Natural killer cell (primary cell): ENCODE data around the gene IQCM. TPM values are rescaled to one million over a fixed set of nuclear protein-coding genes. Genes with fewer than 3 reads are reported as not detected.

Source experiments
- ATAC-seq, 3 donors: fragments of 150-1000 bp in 2 of 3; fragments of 200-7000 bp in 1 of 3; cut with Tn5 transposase; 1 replicate in 1 of 3; 2 replicates in 2 of 3; pipeline ENCODE4 v1.10.0; 2021; ENCODE audit warnings: mild to moderate bottlenecking in 2 of 3, moderate library complexity in 2 of 3
- DNase-seq, 2 donors: peaks; one replicate each; pipeline versions ENCODE4 v3.0.0 to v3.0.0-alpha.2; 2013 to 2021; ENCODE audit warnings: mixed read lengths in 1 of 2
- H3K27ac ChIP-seq: one replicate; pipeline ENCODE4 v1.5.1; 2013; ENCODE audit warnings: mild to moderate bottlenecking, low read length
- H3K27me3 ChIP-seq: one replicate; pipeline ENCODE4 v1.6.1; 2013; ENCODE audit warnings: low read length; ENCODE audit not compliant: control insufficient read depth, insufficient read depth
- H3K36me3 ChIP-seq: one replicate; pipeline ENCODE4 v1.6.1; 2013; ENCODE audit warnings: low read length; ENCODE audit not compliant: control insufficient read depth, insufficient read depth
- H3K4me1 ChIP-seq: one replicate; pipeline ENCODE4 v1.6.1; 2013; ENCODE audit warnings: low read length; ENCODE audit not compliant: control insufficient read depth, insufficient read depth
- H3K4me3 ChIP-seq: one replicate; pipeline ENCODE4 v1.5.1; 2013; ENCODE audit warnings: low read length
- H3K9me3 ChIP-seq: one replicate; pipeline ENCODE4 v1.6.1; 2013; ENCODE audit warnings: low read length; ENCODE audit not compliant: control insufficient read depth, insufficient read depth
- H3K27ac Mint-ChIP-seq, 2 donors: one replicate each; pipeline ENCODE4 v1.8.0; 2022; ENCODE audit warnings: mild to moderate bottlenecking in 2 of 2, mixed read lengths in 2 of 2, moderate library complexity in 1 of 2
- H3K27me3 Mint-ChIP-seq, 2 donors: one replicate each; pipeline ENCODE4 v1.8.0; 2022; ENCODE audit warnings: low read depth in 2 of 2, mixed read lengths in 2 of 2
- H3K36me3 Mint-ChIP-seq: one replicate; pipeline ENCODE4 v1.8.0; 2022; ENCODE audit warnings: mixed read lengths
- H3K4me1 Mint-ChIP-seq, 2 donors: one replicate each; pipeline ENCODE4 v1.8.0; 2022; ENCODE audit warnings: mixed read lengths in 2 of 2
- H3K4me3 Mint-ChIP-seq: one replicate; pipeline ENCODE4 v1.8.0; 2022; ENCODE audit warnings: mild to moderate bottlenecking, moderate library complexity, mixed read lengths
- H3K9me3 Mint-ChIP-seq, 2 donors: one replicate each; pipeline ENCODE4 v1.8.0; 2022; ENCODE audit warnings: mixed read lengths in 2 of 2
- WGBS: methylation state at CpG from one replicate; pipeline ENCODE4 v1.1.7; 2013; ENCODE audit warnings: missing lambda C conversion rate; ENCODE audit not compliant: insufficient coverage; 5-methylcytosine and 5-hydroxymethylcytosine counted together
- intact Hi-C: fragments of 100-400 bp; cut with micrococcal nuclease; formaldehyde crosslinking; loops from one replicate; pipeline ENCODE4 v1.14.2; 2022
- total RNA-seq, 4 donors: library from RNA; stranded (reverse); fragments of 120-200 nt in 1 of 4; gene quantifications; one replicate each; pipeline versions ENCODE4 v1.2.3 to v1.2.4, GENCODE V29; 2013 to 2022
- TF ChIP-seq, protein P1 (sequence below): fragments of 200-600 bp; IDR thresholded peaks from one replicate; pipeline ENCODE4 v1.8.0; 2022; ENCODE audit warnings: antibody characterized with exemption

The IQCM gene
- total RNA-seq, 3 donors from 2014 or later (not counting 1 experiment from before 2014, with no cell fraction given): not detected

DNA sequence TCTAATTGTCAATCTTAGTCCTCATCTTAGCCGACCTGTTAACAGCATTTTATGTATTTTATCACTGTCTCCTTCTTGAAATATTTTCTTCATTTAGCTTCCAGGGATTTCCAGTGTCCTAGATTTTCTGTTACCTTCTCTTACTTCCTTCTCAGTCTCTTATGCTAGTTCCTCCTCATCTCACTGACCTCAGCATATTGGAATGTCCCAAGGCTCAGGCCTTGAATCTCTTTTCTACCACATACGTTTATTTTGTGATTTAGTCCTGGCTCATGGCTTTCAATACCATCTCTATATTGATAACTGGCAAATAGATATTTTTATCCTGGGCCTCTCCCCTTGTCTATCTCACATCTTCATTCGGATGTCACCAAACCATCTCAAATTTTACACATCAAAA is 61.1 kb downstream of the IQCM start:
- Histone ChIP-seq H3K36me3 (no peaks in the 10 kb centered on the region), H3K27ac (no peak overlapping the region), H3K4me1 (no peaks in the 10 kb centered on the region), H3K27me3 (no peaks in the 10 kb centered on the region), H3K9me3 (no peaks in the 10 kb centered on the region), H3K4me3 (no peak overlapping the region)
- H3K9me3 Mint-ChIP-seq: peaks cover 11 to 15% of the 10 kb centered on the region in 2 donors
- ATAC-seq: no peak
- no peak for DNase-seq
- H3K4me3 Mint-ChIP-seq: no peak overlapping the region
- H3K27me3 Mint-ChIP-seq: no peaks in the 10 kb centered on the region
- TF ChIP-seq, protein P1, sequence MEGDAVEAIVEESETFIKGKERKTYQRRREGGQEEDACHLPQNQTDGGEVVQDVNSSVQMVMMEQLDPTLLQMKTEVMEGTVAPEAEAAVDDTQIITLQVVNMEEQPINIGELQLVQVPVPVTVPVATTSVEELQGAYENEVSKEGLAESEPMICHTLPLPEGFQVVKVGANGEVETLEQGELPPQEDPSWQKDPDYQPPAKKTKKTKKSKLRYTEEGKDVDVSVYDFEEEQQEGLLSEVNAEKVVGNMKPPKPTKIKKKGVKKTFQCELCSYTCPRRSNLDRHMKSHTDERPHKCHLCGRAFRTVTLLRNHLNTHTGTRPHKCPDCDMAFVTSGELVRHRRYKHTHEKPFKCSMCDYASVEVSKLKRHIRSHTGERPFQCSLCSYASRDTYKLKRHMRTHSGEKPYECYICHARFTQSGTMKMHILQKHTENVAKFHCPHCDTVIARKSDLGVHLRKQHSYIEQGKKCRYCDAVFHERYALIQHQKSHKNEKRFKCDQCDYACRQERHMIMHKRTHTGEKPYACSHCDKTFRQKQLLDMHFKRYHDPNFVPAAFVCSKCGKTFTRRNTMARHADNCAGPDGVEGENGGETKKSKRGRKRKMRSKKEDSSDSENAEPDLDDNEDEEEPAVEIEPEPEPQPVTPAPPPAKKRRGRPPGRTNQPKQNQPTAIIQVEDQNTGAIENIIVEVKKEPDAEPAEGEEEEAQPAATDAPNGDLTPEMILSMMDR: no peak
- H3K36me3 Mint-ChIP-seq: no peaks in the 10 kb centered on the region
- intact Hi-C loops: no loop called here
- WGBS: 73% methylated on average over 3 of the region's 3 CpGs
- H3K4me1 Mint-ChIP-seq: no peaks in the 10 kb centered on the region
- H3K27ac Mint-ChIP-seq: no peak overlapping the region

DNA sequence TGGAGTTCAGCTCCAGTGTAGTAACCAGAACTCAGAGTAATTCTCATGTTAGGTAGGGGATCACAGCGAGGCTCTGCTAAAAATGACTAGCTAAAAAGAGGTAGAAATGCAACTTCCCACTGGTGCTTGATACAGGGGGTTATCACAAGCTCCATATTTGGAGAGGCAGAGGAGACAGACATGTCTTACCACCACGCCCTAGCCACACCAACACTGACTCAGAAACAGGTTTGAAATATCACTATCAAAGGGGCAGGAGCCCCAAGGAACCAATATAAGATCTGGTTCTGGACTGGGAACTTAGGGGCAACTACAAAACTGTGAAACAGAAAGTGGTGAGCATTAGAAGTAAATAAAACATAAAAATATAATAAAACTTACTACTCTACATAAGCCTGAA is 62.9 kb downstream of the IQCM start:
- intact Hi-C loops: no loop called here
- H3K36me3 ChIP-seq: no peaks in the 10 kb centered on the region
- no peaks in the 10 kb centered on the region for H3K27me3 ChIP-seq
- H3K4me3 Mint-ChIP-seq: no peak overlapping the region
- ATAC-seq (no peak), DNase-seq (no peak)
- no peaks in the 10 kb centered on the region for H3K36me3 Mint-ChIP-seq
- H3K9me3 ChIP-seq: no peaks in the 10 kb centered on the region
- H3K4me1 ChIP-seq: no peaks in the 10 kb centered on the region
- 53% methylated on average over 2 of the region's 2 CpGs for WGBS
- H3K27ac ChIP-seq: no peak overlapping the region
- H3K4me1 Mint-ChIP-seq: no peaks in the 10 kb centered on the region
- H3K27me3 Mint-ChIP-seq: no peaks in the 10 kb centered on the region
- no peak overlapping the region for H3K4me3 ChIP-seq
- TF ChIP-seq, protein P1: no peak
- no peak overlapping the region for H3K27ac Mint-ChIP-seq
- peaks cover 8 to 15% of the 10 kb centered on the region in 2 donors for H3K9me3 Mint-ChIP-seq

DNA sequence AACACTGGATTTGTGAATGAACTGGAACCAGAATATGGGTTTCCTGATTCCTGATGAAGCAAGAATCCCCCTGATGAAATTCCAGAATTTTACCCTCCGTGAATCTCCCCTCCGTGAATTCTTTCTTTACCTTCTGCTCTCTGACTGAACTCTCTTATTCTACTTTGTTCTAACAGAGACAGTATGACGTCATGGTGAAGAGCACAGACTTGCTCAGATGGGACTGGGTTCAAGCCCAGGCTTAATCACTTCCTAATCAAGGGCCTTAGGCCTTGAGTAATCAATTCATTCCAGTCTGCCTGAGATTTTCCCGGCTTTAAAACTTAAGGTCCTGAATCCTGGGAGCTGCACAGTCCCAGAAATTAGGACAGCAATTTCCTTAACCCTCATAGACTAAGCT is 64.5 kb downstream of the IQCM start:
- H3K4me3 Mint-ChIP-seq: no peak overlapping the region
- Histone ChIP-seq H3K4me3 (no peak overlapping the region), H3K36me3 (no peaks in the 10 kb centered on the region), H3K4me1 (no peaks in the 10 kb centered on the region), H3K9me3 (no peaks in the 10 kb centered on the region), H3K27me3 (no peaks in the 10 kb centered on the region), H3K27ac (no peak overlapping the region)
- no peak overlapping the region for H3K27ac Mint-ChIP-seq
- DNase-seq (no peak), ATAC-seq (no peak)
- TF ChIP-seq, protein P1: no peak
- intact Hi-C loops: no loop called here
- H3K9me3 Mint-ChIP-seq: peaks cover 10 to 20% of the 10 kb centered on the region in 2 donors
- H3K36me3 Mint-ChIP-seq: no peaks in the 10 kb centered on the region
- H3K27me3 Mint-ChIP-seq: no peaks in the 10 kb centered on the region
- WGBS: 76% methylated on average over 4 of the region's 4 CpGs
- no peaks in the 10 kb centered on the region for H3K4me1 Mint-ChIP-seq

DNA sequence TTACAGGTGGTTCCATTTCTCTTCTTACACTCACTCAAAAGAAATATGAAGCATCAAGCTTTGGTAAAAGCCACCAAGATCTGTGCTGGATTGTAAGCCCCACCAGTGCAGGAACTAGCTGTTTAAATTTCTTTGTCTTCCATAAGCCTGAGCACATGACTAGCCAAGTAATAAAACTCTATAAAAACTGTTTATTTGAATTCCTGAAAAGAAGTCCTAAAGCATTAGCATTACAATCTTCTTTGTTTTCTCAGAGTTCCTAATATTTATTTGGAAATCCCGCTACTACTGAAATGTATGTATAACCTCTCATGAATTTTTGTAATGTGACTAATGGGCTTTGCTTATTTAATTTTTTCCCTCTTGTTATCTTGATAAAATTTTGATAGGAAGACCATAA is 65.9 kb downstream of the IQCM start:
- no peak overlapping the region for H3K27ac ChIP-seq
- WGBS: no CpG with 5 or more reads among the region's 1 CpG
- intact Hi-C loops: no loop called here

More for the DNA sequence above, 65.9 kb downstream of the IQCM start:
- H3K36me3 Mint-ChIP-seq: no peaks in the 10 kb centered on the region
- no peak overlapping the region for H3K27ac Mint-ChIP-seq
- no peaks in the 10 kb centered on the region for H3K4me1 Mint-ChIP-seq
- no peaks in the 10 kb centered on the region for H3K36me3 ChIP-seq
- no peak for ATAC-seq
- TF ChIP-seq, protein P1: no peak
- DNase-seq: no peak
- H3K4me3 Mint-ChIP-seq: no peak overlapping the region
- no peaks in the 10 kb centered on the region for H3K27me3 ChIP-seq
- H3K4me1 ChIP-seq: no peaks in the 10 kb centered on the region
- peaks cover 10 to 18% of the 10 kb centered on the region in 2 donors for H3K9me3 Mint-ChIP-seq
- no peak overlapping the region for H3K4me3 ChIP-seq
- no peaks in the 10 kb centered on the region for H3K27me3 Mint-ChIP-seq
- no peaks in the 10 kb centered on the region for H3K9me3 ChIP-seq
